Effector memory CD8-positive, alpha-beta T cell (primary cell): ENCODE results near the gene TMPO.
"Not testable (repeated sequence)": the region's sequence is repeated elsewhere in the genome, so short reads cannot be mapped to it uniquely, and the experiment has no call there.

Experiments
- ATAC-seq: fragments of 150-1000 bp; cut with Tn5 transposase; replicated peaks from 2 replicates; pipeline ENCODE4 v1.10.0; 2021; ENCODE audit warnings: mild to moderate bottlenecking, moderate library complexity
- DNase-seq, 3 experiments: peaks; one replicate each; pipeline ENCODE4 v3.0.0; 2021
- H3K27ac Mint-ChIP-seq, 2 donors: one replicate each; pipeline ENCODE4 v1.8.0; 2022; ENCODE audit warnings: mild to moderate bottlenecking in 2 of 2, mixed read lengths in 2 of 2, moderate library complexity in 2 of 2
- H3K27me3 Mint-ChIP-seq, 2 donors: one replicate each; pipeline ENCODE4 v1.8.0; 2022; ENCODE audit warnings: mixed read lengths in 2 of 2
- H3K36me3 Mint-ChIP-seq: one replicate; pipeline ENCODE4 v1.8.0; 2022; ENCODE audit warnings: mild to moderate bottlenecking, moderate library complexity, mixed read lengths; ENCODE audit not compliant: insufficient read depth
- H3K4me1 Mint-ChIP-seq, 2 donors: one replicate each; pipeline ENCODE4 v1.8.0; 2022; ENCODE audit warnings: low read depth in 2 of 2, mixed read lengths in 2 of 2
- H3K4me3 Mint-ChIP-seq, 2 donors: one replicate each; pipeline ENCODE4 v1.8.0; 2022; ENCODE audit warnings: mild to moderate bottlenecking in 2 of 2, mixed read lengths in 2 of 2, moderate library complexity in 2 of 2
- H3K9me3 Mint-ChIP-seq, 2 donors: one replicate each; pipeline ENCODE4 v1.8.0; 2022; ENCODE audit warnings: mixed read lengths in 2 of 2

Gene TMPO

GRCh38 chr12:98574110-98574509 is 58.7 kb downstream of the TMPO start:
- H3K4me1 Mint-ChIP-seq = no peaks in the 10 kb centered on the region
- H3K9me3 Mint-ChIP-seq = no peaks in the 10 kb centered on the region
- no peak for ATAC-seq

GRCh38 chr12:98575013-98575412 is 59.6 kb downstream of the TMPO start:
- no peak for ATAC-seq
- H3K27ac Mint-ChIP-seq = no peak overlapping the region

More at GRCh38 chr12:98574110-98574509, 58.7 kb downstream of the TMPO start:
- peaks cover 0 to 4% of the 10 kb centered on the region in 2 donors for H3K27me3 Mint-ChIP-seq
- H3K27ac Mint-ChIP-seq = no peak overlapping the region
- no peaks in the 10 kb centered on the region for H3K36me3 Mint-ChIP-seq
- H3K4me3 Mint-ChIP-seq = no peak overlapping the region
- DNase-seq = no peak

GRCh38 chr12:98576795-98577194 is 61.4 kb downstream of the TMPO start:
- H3K27ac Mint-ChIP-seq, H3K9me3 Mint-ChIP-seq, H3K27me3 Mint-ChIP-seq, ATAC-seq, H3K4me3 Mint-ChIP-seq, H3K4me1 Mint-ChIP-seq, H3K36me3 Mint-ChIP-seq, DNase-seq: not testable (repeated sequence)

More at GRCh38 chr12:98575013-98575412, 59.6 kb downstream of the TMPO start:
- H3K4me3 Mint-ChIP-seq = no peak overlapping the region
- no peak for DNase-seq
- H3K27me3 Mint-ChIP-seq = peaks cover 0 to 4% of the 10 kb centered on the region in 2 donors
- H3K9me3 Mint-ChIP-seq = no peaks in the 10 kb centered on the region
- no peaks in the 10 kb centered on the region for H3K36me3 Mint-ChIP-seq
- H3K4me1 Mint-ChIP-seq = no peaks in the 10 kb centered on the region

- Mint-ChIP-seq H3K27me3 (peaks cover 0 to 4% of the 10 kb centered on the region in 2 donors), H3K9me3 (no peaks in the 10 kb centered on the region), H3K36me3 (no peaks in the 10 kb centered on the region), H3K4me3 (no peak overlapping the region), H3K4me1 (no peaks in the 10 kb centered on the region), H3K27ac (no peak overlapping the region)
- ATAC-seq = no peak
- no peak for DNase-seq
These were observed 63.0 kb downstream of the TMPO start for GRCh38 chr12:98578392-98578791.

- no peaks in the 10 kb centered on the region for H3K9me3 Mint-ChIP-seq
- H3K27ac Mint-ChIP-seq = no peak overlapping the region
- ATAC-seq (no peak), DNase-seq (no peak)
- H3K4me1 Mint-ChIP-seq = no peaks in the 10 kb centered on the region
- H3K36me3 Mint-ChIP-seq = no peaks in the 10 kb centered on the region
- no peak overlapping the region for H3K4me3 Mint-ChIP-seq
- peaks cover 0 to 4% of the 10 kb centered on the region in 2 donors for H3K27me3 Mint-ChIP-seq
These were observed 63.4 kb downstream of the TMPO start for GRCh38 chr12:98578821-98579220.

- H3K4me1 Mint-ChIP-seq = no peaks in the 10 kb centered on the region
- H3K36me3 Mint-ChIP-seq = no peaks in the 10 kb centered on the region
- DNase-seq (no peak), ATAC-seq (no peak)
- no peak overlapping the region for H3K27ac Mint-ChIP-seq
- H3K9me3 Mint-ChIP-seq = no peaks in the 10 kb centered on the region
- H3K27me3 Mint-ChIP-seq = peaks cover 0 to 4% of the 10 kb centered on the region in 2 donors
- no peak overlapping the region for H3K4me3 Mint-ChIP-seq
These were observed 64.0 kb downstream of the TMPO start for GRCh38 chr12:98579347-98579746.

- ATAC-seq (no peak), DNase-seq (no peak)
- no peaks in the 10 kb centered on the region for H3K4me1 Mint-ChIP-seq
- no peaks in the 10 kb centered on the region for H3K9me3 Mint-ChIP-seq
- no peak overlapping the region for H3K4me3 Mint-ChIP-seq
- H3K27me3 Mint-ChIP-seq = peaks cover 0 to 4% of the 10 kb centered on the region in 2 donors
- no peak overlapping the region for H3K27ac Mint-ChIP-seq
- H3K36me3 Mint-ChIP-seq = no peaks in the 10 kb centered on the region
These were observed 64.4 kb downstream of the TMPO start for GRCh38 chr12:98579835-98580234.

- ATAC-seq (no peak), DNase-seq (no peak)
- no peaks in the 10 kb centered on the region for H3K4me1 Mint-ChIP-seq
- no peak overlapping the region for H3K4me3 Mint-ChIP-seq
- no peak overlapping the region for H3K27ac Mint-ChIP-seq
- no peaks in the 10 kb centered on the region for H3K9me3 Mint-ChIP-seq
- no peaks in the 10 kb centered on the region for H3K36me3 Mint-ChIP-seq
- H3K27me3 Mint-ChIP-seq = peaks cover 0 to 4% of the 10 kb centered on the region in 2 donors
These were observed 65.3 kb downstream of the TMPO start for GRCh38 chr12:98580695-98581094.

- DNase-seq (no peak), ATAC-seq (no peak)
- H3K27me3 Mint-ChIP-seq = peaks cover 0 to 4% of the 10 kb centered on the region in 2 donors
- no peaks in the 10 kb centered on the region for H3K36me3 Mint-ChIP-seq
- no peak overlapping the region for H3K4me3 Mint-ChIP-seq
- H3K27ac Mint-ChIP-seq = no peak overlapping the region
- no peaks in the 10 kb centered on the region for H3K4me1 Mint-ChIP-seq
- H3K9me3 Mint-ChIP-seq = no peaks in the 10 kb centered on the region
These were observed 65.7 kb downstream of the TMPO start for GRCh38 chr12:98581101-98581500.

- H3K27me3 Mint-ChIP-seq = no peaks in the 10 kb centered on the region
- no peaks in the 10 kb centered on the region for H3K36me3 Mint-ChIP-seq
- H3K9me3 Mint-ChIP-seq = no peaks in the 10 kb centered on the region
- no peak overlapping the region for H3K4me3 Mint-ChIP-seq
- no peak overlapping the region for H3K27ac Mint-ChIP-seq
- DNase-seq (no peak), ATAC-seq (no peak)
- no peaks in the 10 kb centered on the region for H3K4me1 Mint-ChIP-seq
These were observed 66.7 kb downstream of the TMPO start for GRCh38 chr12:98582093-98582492.

GRCh38 chr12:98587084-98587483 is 71.7 kb downstream of the TMPO start:
- no peaks in the 10 kb centered on the region for H3K36me3 Mint-ChIP-seq
- H3K27ac Mint-ChIP-seq = no peak overlapping the region
- DNase-seq (no peak), ATAC-seq (no peak)
- no peak overlapping the region for H3K4me3 Mint-ChIP-seq
- no peaks in the 10 kb centered on the region for H3K9me3 Mint-ChIP-seq
- H3K27me3 Mint-ChIP-seq = no peaks in the 10 kb centered on the region
- peaks cover 0 to 1% of the 10 kb centered on the region in 2 donors for H3K4me1 Mint-ChIP-seq

- ATAC-seq (no peak), DNase-seq (no peak)
- Mint-ChIP-seq H3K36me3 (peaks cover 26% of the 10 kb centered on the region), H3K9me3 (no peaks in the 10 kb centered on the region), H3K4me1 (peaks cover 20 to 23% of the 10 kb centered on the region in 2 donors), H3K27ac (no peak overlapping the region), H3K4me3 (no peak overlapping the region), H3K27me3 (no peaks in the 10 kb centered on the region)
These were observed 75.8 kb downstream of the TMPO start for GRCh38 chr12:98591209-98591608.

GRCh38 chr12:98592825-98593322 is 77.5 kb downstream of the TMPO start:
- ATAC-seq (peak; percentile 6), DNase-seq (peak in 1 of 3 experiments; percentile 11)
- Mint-ChIP-seq H3K27me3 (no peaks in the 10 kb centered on the region), H3K36me3 (peaks cover 41% of the 10 kb centered on the region), H3K9me3 (no peaks in the 10 kb centered on the region), H3K27ac (peak overlapping the region; percentile 97 to 98), H3K4me1 (peaks cover 26 to 29% of the 10 kb centered on the region in 2 donors), H3K4me3 (peak overlapping the region; percentile 93 to 95)

- no peaks in the 10 kb centered on the region for H3K27me3 Mint-ChIP-seq
- peak within 1 kb of the TSS; percentile 93 to 95 for H3K4me3 Mint-ChIP-seq
- H3K9me3 Mint-ChIP-seq = no peaks in the 10 kb centered on the region
- DNase-seq (peak; percentile 87 to 89 (median 89)), ATAC-seq (peak; percentile 96)
- peak within 1 kb of the TSS; percentile 97 to 98 for H3K27ac Mint-ChIP-seq
- peaks cover 26 to 29% of the 10 kb centered on the region in 2 donors for H3K4me1 Mint-ChIP-seq
- H3K36me3 Mint-ChIP-seq = peaks cover 47% of the 10 kb centered on the region
These were observed 78.1 kb downstream of the TMPO start, which contains the start of gene SLC25A3 for GRCh38 chr12:98593351-98594049. TSS of gene SLC25A3 (plus strand) at chr12:98593686. CDS start at chr12:98593979, 293 bp downstream.
